GM21447 (cell line): ENCODE data around the gene PLEKHA5.
"Not testable (repeated sequence)": the region's sequence is repeated elsewhere in the genome, so short reads cannot be mapped to it uniquely, and the experiment has no call there.

Experiments
- ATAC-seq: cut with Tn5 transposase; IDR thresholded peaks from one replicate; pipeline ENCODE4 v1.9.1; 2021; ENCODE audit not compliant: unreplicated experiment

PLEKHA5 gene

GRCh38 chr12:19167708-19168107 is 38.2 kb downstream of the PLEKHA5 start:
- no peak for ATAC-seq

DNA sequence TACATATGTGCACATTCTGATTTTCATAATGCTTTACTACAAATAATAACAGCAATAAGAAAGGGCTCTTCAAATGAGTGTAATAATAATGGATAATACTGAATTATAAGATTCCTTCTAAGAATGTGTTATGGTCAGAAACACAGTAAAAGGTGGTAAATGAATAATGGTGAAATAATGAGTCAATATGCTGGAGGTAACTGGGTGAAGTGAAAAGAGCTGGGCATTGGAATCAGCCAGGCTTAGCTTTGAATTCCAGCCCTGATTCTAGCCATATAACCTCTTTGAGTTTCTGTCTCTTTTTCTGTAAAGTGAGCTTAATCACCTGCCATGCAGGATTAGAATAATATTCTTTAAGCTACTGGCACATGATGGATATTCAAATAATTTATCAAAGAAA is 39.1 kb downstream of the PLEKHA5 start:
- no peak for ATAC-seq

DNA sequence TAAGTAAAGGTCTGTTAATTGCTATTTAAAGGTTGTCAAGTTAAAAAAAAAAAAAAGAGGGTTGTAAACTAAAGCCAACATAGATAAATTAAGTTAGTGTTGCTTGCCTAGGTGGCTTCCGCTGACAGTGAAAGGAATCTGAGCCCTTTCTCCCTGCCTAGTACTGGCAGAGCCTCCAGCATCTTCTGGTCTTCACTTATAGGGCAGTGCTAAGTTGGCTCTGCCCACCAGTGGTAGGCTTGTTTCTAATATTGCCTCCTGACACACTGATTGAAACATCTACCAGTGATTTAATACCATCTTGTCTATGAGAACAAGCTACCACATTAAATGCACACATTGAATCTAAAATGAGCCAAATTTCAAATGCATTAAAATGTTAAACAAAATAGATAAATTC is 39.7 kb downstream of the PLEKHA5 start:
- ATAC-seq: no peak

DNA sequence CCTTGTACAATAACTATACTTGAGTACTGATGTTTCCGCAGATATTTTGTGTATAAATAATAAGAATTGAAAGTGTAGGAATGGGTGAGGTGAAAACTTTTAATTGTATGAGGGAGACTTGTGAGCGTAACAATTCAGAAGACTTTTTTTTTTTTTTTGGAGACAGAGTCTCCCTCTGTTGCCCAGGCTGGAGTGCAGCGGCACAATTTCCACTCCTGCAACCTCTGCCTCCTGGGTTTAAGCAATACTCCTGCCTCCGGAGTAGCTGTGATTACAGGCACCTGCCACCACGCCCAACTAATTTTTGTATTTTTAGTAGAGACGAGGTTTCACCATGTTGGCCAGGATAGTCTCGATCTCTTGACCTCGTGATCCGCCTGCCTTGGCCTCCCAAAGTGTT is 40.8 kb downstream of the PLEKHA5 start:
- not testable (repeated sequence) for ATAC-seq

DNA sequence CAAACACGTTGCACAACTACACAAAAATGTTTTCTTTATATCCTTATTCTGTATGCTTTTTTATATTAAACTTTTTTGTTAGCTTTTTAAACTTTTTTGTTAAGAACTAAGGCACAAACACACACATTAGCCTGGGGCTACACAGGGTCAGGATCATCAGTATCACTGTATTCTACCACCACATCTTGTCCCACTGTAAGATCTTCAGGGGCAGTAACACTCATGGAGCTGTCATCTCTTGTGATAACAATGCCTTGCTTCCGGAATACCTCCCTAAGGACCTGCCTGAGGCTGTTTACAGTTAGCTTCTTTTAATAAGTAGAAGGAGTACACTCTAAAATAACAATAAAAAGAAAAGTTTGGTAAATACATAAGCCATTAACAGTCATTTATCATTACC is 42.2 kb downstream of the PLEKHA5 start:
- ATAC-seq: no peak

DNA sequence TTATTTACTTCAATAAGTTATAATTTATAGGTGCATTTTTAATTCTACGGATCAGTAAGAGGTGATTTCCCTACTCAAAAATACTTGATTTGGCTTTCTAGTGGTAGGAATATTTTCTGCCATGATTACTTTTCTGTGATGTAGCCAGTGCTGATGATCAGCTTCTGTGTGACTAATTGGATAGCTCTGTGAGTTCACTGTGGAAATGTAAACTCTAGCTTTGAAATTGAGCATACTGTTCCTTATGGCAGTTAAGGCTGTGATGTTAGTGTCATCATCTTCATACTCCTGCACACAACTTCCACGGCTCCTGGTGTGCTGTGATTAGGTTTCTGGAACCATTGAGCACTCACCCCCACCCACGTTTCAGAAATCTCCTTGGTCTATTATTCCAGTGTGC is 48.2 kb downstream of the PLEKHA5 start:
- ATAC-seq: no peak

DNA sequence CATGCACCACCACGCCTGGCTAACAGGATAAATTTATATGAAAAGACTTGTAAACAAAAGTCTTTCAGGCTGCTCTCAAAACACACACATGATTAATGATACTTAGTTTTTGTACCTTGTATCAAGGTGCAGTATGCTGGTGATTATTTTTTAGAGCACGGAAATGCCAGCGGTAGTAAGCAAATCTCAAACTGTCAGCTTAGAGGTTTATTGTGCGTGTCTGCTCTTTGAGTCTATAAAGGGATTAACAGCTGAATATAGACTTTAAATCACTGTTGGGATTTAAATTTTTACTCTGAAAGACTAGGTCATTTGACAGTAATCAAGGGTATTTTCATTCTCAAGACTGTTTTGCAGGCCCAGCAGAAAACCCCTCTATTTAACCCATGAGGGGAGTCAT is 50.5 kb downstream of the PLEKHA5 start:
- no peak for ATAC-seq

- ATAC-seq: no peak
Measured at GRCh38 chr12:19181666-19182426, 52.3 kb downstream of the PLEKHA5 start.

DNA sequence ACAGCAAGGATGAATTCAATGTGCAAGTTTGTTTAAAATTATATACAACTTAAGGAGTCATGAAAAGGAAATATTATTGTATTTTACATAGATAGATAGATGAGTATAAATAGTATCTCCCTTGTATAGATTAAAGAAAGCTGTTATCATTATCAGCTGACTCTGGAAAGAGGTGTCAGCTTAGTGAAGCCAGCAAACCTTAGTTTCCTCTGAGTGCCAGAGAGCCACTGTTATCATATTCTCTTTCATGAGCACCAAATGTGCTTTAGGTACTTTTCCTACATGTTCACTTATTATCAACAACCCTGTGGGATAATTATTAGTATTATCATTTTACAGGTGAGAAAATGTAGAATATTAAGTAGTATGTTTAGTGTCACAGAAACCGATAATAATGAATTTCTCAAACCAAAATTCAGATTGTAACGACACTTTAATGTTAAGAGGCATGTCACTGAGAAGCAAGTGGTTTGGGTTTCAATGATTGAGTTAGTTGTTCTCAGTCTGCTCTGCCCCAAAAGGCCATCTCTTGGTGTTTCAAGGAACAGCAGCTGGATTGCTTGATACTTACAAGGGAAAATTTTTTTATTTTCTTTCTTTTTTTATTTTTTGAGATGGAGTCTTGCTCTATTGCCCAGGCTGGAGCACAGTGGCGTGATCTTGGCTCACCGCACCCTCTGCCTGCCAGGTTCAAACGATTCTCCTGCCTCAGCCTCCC is 53.7 kb downstream of the PLEKHA5 start:
- no peak for ATAC-seq

GRCh38 chr12:19185262-19185929 is 55.9 kb downstream of the PLEKHA5 start:
- ATAC-seq: no peak

- ATAC-seq: no peak
Measured at GRCh38 chr12:19186722-19187661, 57.5 kb downstream of the PLEKHA5 start.

DNA sequence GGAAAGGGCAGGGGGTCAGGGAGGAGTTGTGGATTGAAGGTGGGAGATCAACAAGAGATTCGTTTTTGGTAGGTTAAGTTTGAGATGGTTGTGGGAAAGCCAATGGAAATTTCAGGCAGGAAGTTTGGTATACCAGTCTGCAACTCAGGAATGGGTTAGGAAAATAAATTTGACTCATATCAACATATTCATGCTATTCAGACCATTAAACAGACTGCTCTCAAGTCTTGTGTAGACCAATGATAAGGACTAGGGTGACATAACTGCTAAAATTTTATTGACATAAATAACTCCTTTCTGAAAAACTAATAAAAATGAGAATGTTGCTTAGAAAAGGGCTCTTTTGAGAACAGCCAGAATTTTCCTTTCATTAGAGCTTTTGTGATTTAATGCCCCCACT is 60.0 kb downstream of the PLEKHA5 start:
- no peak for ATAC-seq

GRCh38 chr12:19190292-19191031 is 60.9 kb downstream of the PLEKHA5 start:
- no peak for ATAC-seq

- no peak for ATAC-seq
Measured at GRCh38 chr12:19191089-19191488, 61.6 kb downstream of the PLEKHA5 start.

DNA sequence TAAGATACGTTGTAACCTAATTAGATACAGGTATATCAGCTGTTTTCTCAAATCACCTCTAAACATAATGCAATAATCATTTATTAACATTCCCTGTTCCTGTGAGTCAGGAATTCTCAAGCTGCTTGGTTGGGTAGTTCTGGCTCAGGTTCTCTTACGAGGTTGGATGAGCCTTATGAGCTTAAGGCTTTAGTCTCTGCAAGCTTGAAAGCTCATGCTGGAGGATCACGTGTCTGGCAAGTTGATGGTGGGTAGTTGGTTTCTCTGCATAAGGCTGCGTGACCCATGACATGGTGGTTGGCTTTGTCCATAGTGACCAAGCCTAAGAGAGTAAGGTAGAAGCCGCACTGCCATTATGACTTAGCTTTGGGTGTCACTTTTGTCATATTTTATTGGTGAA is 62.0 kb downstream of the PLEKHA5 start:
- no peak for ATAC-seq

DNA sequence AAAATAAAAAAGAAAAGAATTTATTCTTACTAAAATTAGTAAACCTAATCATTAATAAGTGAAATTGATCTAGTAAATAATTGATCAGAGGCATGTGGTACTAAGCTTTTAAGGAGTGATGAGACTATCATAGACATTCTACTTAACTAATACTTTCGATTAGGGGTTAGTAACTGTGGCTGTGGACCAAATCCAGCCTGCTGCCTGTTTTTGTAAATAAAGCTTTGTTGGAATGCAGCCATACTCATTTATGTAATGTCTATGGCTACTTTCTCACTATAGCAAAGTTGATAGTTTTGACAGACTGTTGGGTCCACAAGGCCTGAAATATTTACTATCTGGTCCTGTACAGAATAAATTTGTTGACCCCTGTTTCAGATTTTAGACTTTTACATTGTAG is 63.2 kb downstream of the PLEKHA5 start:
- no peak for ATAC-seq

DNA sequence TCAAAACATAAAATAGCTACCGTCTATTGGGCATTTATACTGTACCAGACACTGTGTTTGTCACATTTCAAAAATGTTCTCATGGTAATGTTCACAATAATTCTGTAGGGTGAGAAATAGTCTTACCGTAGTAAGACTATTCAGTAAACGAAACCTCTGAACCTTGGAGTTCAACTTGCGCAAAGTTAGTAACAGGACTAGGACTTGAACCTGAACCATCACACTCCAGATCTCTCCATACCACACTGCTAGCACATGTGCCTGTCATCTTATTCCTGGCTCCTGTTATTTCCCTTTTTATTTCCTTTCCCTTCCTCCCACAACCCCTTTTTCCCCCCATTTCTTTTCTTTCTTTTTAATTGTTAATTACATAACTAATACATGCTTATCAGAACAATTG is 65.4 kb downstream of the PLEKHA5 start:
- no peak for ATAC-seq

DNA sequence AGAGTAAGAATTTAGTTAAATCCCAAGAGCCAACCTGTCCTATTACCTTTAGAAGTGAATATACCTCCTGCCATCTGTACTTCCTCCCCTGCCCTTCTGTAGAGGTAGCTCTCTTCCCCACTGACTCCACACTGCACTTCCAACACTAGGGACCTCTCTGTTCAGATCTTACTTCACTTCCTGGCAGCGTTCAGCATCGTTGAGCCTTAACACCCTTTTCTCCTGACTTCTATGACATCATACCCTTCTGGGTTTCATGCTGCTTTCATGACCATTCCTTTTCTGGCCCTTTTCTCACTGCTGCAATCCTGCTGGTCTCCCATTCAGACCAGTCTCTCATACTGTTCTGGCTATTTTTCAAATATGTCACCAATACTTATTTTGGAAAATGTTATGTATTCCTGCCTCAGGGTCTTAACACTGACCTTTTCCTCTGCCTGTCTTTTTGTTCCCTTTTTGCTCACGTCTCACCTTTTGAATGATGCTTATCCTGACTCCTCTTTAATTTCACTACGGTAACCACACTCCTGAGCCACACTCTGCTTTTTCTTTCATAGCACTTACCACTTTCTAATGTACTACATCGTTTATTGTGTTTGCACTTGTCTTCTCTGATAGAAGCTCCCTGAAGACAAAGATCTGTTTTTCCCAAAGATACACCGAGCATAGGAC is 67.6 kb downstream of the PLEKHA5 start:
- no peak for ATAC-seq

DNA sequence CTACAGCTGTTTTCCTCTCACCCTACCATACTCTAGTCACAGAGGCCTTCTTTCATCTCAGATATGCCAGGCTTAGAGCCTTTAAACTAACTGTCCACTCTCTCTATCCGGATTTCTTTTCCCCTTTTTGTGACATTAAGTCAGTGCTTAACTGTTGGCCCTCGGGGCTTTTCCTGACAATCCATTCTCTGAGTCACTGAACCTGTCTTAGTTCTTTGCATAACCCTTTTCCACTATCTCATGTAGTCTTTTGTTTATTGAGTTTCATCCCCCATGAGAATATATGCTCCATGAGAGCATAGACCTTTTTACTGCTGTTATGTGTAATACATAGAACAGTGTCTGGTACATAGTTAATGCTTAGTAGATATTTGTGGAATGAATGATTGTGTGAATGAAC is 68.7 kb downstream of the PLEKHA5 start:
- ATAC-seq: no peak

DNA sequence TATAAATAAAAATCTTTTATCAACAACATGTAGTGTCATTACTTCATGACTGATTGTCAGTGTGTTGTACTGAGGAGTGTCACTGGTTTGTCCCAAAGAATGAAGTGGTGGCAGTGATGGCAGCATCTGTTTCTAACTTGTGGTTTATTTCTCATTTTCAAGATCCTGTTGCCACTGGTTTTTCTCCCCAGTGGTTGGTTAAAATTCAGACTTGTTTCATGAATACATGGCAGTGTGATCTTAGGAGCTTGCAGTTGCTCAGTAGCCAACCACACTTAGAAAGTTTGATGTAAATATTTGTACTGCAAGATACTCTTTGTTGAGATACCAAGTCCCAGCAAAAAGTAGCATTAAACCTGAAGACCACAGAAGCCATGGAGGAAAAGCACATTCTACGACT is 69.8 kb downstream of the PLEKHA5 start:
- ATAC-seq: no peak
